ENCODE measurements around the gene TCP1. TPM values are rescaled to one million over a fixed set of nuclear protein-coding genes. Genes with fewer than 3 reads are reported as not detected.
A peak's percentile ranks its signal among the peaks of the same experiment; 100 is the strongest.

The TCP1 gene
- total and polyA plus RNA-seq, 9 of the 15 experiments (the other 6 are each of a cell fraction or from before 2014, with no cell fraction given) = 331 to 801 (median 645) TPM

- TF ChIP-seq RERE (CRISPR knock-in tag; IDR thresholded peaks at IDR 0.05; ENCODE audit: borderline replicate concordance) (no peak), PRDM10 (IDR thresholded peaks at IDR 0.05; ENCODE audit: partially characterized antibody) (no peak), JUND (IDR thresholded peaks at IDR 0.05; ENCODE audit: borderline replicate concordance, low read depth, low read length) (peak; percentile 65), JUND (tag; IDR thresholded peaks at IDR 0.05; ENCODE audit: borderline replicate concordance, low read depth, low read length) (peak; percentile 11; the same call in 1 of the 3 replicates), ZBTB43 (CRISPR knock-in tag; IDR thresholded peaks at IDR 0.05) (no peak), SMAD4 (CRISPR knock-in tag; conservative IDR thresholded peaks at IDR 0.05) (no peak; the same call in 1 of the 2 replicates), DMBX1 (CRISPR knock-in tag; IDR thresholded peaks at IDR 0.05; ENCODE audit: borderline replicate concordance) (peak; percentile 63), MCM3 (IDR thresholded peaks at IDR 0.05) (no peak), NFXL1 (CRISPR knock-in tag; IDR thresholded peaks at IDR 0.05) (peak; percentile 67; the same call in 1 of the 2 replicates), ZC3H11A (IDR thresholded peaks at IDR 0.05; ENCODE audit: low read depth, low read length) (no peak), CXXC5 (CRISPR knock-in tag; IDR thresholded peaks at IDR 0.05) (no peak; the same call in 1 of the 2 replicates), SMARCA5 (IDR thresholded peaks at IDR 0.05) (0 out of 2 replicates have a peak, but pooled peaks have one; percentile 25), ATF1 (CRISPR knock-in tag; IDR thresholded peaks at IDR 0.05) (no peak), ATF1 (tag; IDR thresholded peaks at IDR 0.05) (no peak), TAF1 (IDR thresholded peaks at IDR 0.05; ENCODE audit: control insufficient read depth, extremely low read depth, insufficient read depth, low read length, severe bottlenecking) (peak; percentile 97), SRSF9 (IDR thresholded peaks at IDR 0.05; ENCODE audit: borderline replicate concordance, low read depth, low read length) (no peak)
Observed at GRCh38 chr6:159789377-159790148, at the start of gene TCP1 (continued).

Measured in K562 (cell line).